ENCODE results near the gene RAB30. TPM values are rescaled to one million over a fixed set of nuclear protein-coding genes. Genes with fewer than 3 reads are reported as not detected.

RAB30 gene
- total and polyA plus RNA-seq, 12 donors, result 2.5 to 29.4 (median 21.7) TPM

- 95 to 99% methylated on average over 2 of the region's 2 CpGs for whole genome bisulfite sequencing, 2 donors
- Histone ChIP-seq H3K4me1 (peaks cover 20 to 71% (median 54%) of the 10 kb centered on the region in 9 donors), H3K27ac (peak overlapping the region in 8 of 10 donors; percentile 19 to 84 (median 66)), H3K4me3 (no peak overlapping the region), H3K36me3 (no peaks in the 10 kb centered on the region), H3K27me3 (no peaks in the 10 kb centered on the region), H3K9me3 (no peaks in the 10 kb centered on the region)
- TF ChIP-seq CTCF (IDR thresholded peaks at IDR 0.05), result no peak
- ATAC-seq (peak in 1 of 8 donors; percentile 43), DNase-seq (no peak)
- intact Hi-C loops (cut with DNase I), result loop anchor here in 1 of 10 donors (5.0 to 10.0 kb wide), 3 partner anchors 44 to 146 kb away; partner anchors contain the start of genes PCF11 and RAB30
These were observed 63.1 kb downstream of the RAB30 start for GRCh38 chr11:83008581-83008923.

- Histone ChIP-seq H3K27me3 (no peaks in the 10 kb centered on the region), H3K27ac (peak overlapping the region in 9 of 10 donors; percentile 19 to 84 (median 61)), H3K36me3 (no peaks in the 10 kb centered on the region), H3K4me3 (no peak overlapping the region), H3K4me1 (peaks cover 20 to 70% (median 50%) of the 10 kb centered on the region in 9 donors), H3K9me3 (no peaks in the 10 kb centered on the region)
- intact Hi-C loops (cut with DNase I), result loop anchor here in 1 of 10 donors (5.0 to 10.0 kb wide), 3 partner anchors 44 to 147 kb away; partner anchors contain the start of genes PCF11 and RAB30
- peak in 3 of 9 donors; percentile 7 to 17 (median 14) for TF ChIP-seq CTCF (IDR thresholded peaks at IDR 0.05)
- 5 to 7% methylated on average over 6 of the region's 6 CpGs for WGBS, 2 donors
- ATAC-seq (peak; percentile 81 to 94 (median 91)), DNase-seq (peak; percentile 70 to 73)
These were observed 63.7 kb downstream of the RAB30 start for GRCh38 chr11:83007909-83008580.

- H3K4me3 ChIP-seq, result no peak overlapping the region
- peaks cover 15 to 64% (median 45%) of the 10 kb centered on the region in 9 donors for H3K4me1 ChIP-seq
- intact Hi-C loops (cut with DNase I), result loop anchor here in 1 of 10 donors (5.0 to 10.0 kb wide), 3 partner anchors 45 to 147 kb away; partner anchors contain the start of genes PCF11 and RAB30
- peak overlapping the region in 9 of 10 donors; percentile 19 to 84 (median 61) for H3K27ac ChIP-seq
- no peaks in the 10 kb centered on the region for H3K9me3 ChIP-seq
- no peak for TF ChIP-seq CTCF (IDR thresholded peaks at IDR 0.05)
- WGBS, 2 donors, result 80 to 88% methylated on average over 5 of the region's 5 CpGs
- ATAC-seq (peak in 1 of 8 donors; percentile 23), DNase-seq (no peak)
- no peaks in the 10 kb centered on the region for H3K36me3 ChIP-seq
- H3K27me3 ChIP-seq, result no peaks in the 10 kb centered on the region
These were observed 64.2 kb downstream of the RAB30 start for GRCh38 chr11:83007477-83007876.

DNA sequence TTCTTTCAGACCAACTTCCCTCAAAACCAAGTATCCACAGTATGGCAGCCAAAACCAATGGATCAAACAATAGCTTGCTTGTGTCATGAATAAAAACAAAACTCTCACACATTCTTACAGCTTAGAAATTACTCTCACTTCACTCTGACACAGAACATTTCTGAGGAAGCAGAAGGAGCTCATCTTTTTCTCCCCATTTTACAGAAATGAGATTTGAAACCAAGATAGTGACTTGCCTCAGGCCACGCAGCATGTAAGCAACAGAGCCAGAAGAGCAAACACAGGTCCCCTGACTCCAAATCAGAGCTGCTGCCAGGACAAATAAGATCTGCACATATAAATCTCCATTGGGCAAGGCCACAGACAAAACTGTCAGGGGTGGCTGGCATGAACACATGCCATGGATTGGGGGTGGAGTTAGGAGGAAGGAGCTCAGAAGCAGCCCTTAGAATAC, 64.8 kb downstream of the RAB30 start:
- H3K27ac ChIP-seq, result peak overlapping the region in 7 of 10 donors; percentile 19 to 84 (median 70)
- peaks cover 12 to 59% (median 42%) of the 10 kb centered on the region in 9 donors for H3K4me1 ChIP-seq
- no peaks in the 10 kb centered on the region for H3K9me3 ChIP-seq
- H3K36me3 ChIP-seq, result no peaks in the 10 kb centered on the region
- ATAC-seq (no peak), DNase-seq (no peak)
- TF ChIP-seq CTCF (IDR thresholded peaks at IDR 0.05), result no peak
- intact Hi-C loops (cut with DNase I), result loop anchor here in 1 of 10 donors (5.0 to 10.0 kb wide), 3 partner anchors 45 to 148 kb away; partner anchors contain the start of genes PCF11 and RAB30
- H3K4me3 ChIP-seq, result no peak overlapping the region
- WGBS, 2 donors, result 56 to 77% methylated on average over 1 of the region's 1 CpG
- H3K27me3 ChIP-seq, result no peaks in the 10 kb centered on the region

Measured in heart right ventricle (tissue), 16 donors.